HUES48 (cell line): Measurements from ENCODE around the gene CUBN.

Source experiments
- H3K27ac ChIP-seq: one replicate; pipeline ENCODE4 v1.7.0; 2013; ENCODE audit warnings: low read depth, low read length, inconsistent platforms
- H3K27me3 ChIP-seq: 2 replicates; pipeline ENCODE4 v1.6.1; 2013; ENCODE audit warnings: mild to moderate bottlenecking, low read length; ENCODE audit not compliant: control insufficient read depth, insufficient read depth
- H3K36me3 ChIP-seq: 2 replicates; pipeline ENCODE4 v1.6.1; 2013; ENCODE audit warnings: low read length; ENCODE audit not compliant: control insufficient read depth, insufficient read depth
- H3K4me1 ChIP-seq: 2 replicates; pipeline ENCODE4 v1.6.1; 2013; ENCODE audit warnings: mild to moderate bottlenecking, low read length; ENCODE audit not compliant: control insufficient read depth, insufficient read depth
- H3K4me3 ChIP-seq: 2 replicates; pipeline ENCODE4 v1.5.1; 2013; ENCODE audit warnings: mild to moderate bottlenecking, low read depth, low read length
- H3K9ac ChIP-seq: 2 replicates; pipeline ENCODE4 v1.6.1; 2013; ENCODE audit warnings: mild to moderate bottlenecking, low read depth, low read length, moderate library complexity
- H3K9me3 ChIP-seq: 2 replicates; pipeline ENCODE4 v1.6.1; 2013; ENCODE audit warnings: low read length; ENCODE audit not compliant: control insufficient read depth, insufficient read depth

Gene CUBN

GRCh38 chr10:16927546-16927945 lies 202.1 kb downstream of the CUBN start:
- H3K4me3 ChIP-seq = no peak overlapping the region
- H3K4me1 ChIP-seq = peaks cover 15% of the 10 kb centered on the region; the same call in 1 of the 2 replicates
- H3K36me3 ChIP-seq = no peaks in the 10 kb centered on the region

GRCh38 chr10:16923726-16924125 lies 205.9 kb downstream of the CUBN start:
- H3K9ac ChIP-seq = no peak overlapping the region
- H3K36me3 ChIP-seq = no peaks in the 10 kb centered on the region
- no peaks in the 10 kb centered on the region for H3K27me3 ChIP-seq
- H3K27ac ChIP-seq = no peak overlapping the region
- H3K4me1 ChIP-seq = peaks cover 7% of the 10 kb centered on the region; the same call in 1 of the 2 replicates
- H3K4me3 ChIP-seq = no peak overlapping the region
- no peaks in the 10 kb centered on the region for H3K9me3 ChIP-seq

More at GRCh38 chr10:16927546-16927945, 202.1 kb downstream of the CUBN start:
- Histone ChIP-seq H3K9me3 (no peaks in the 10 kb centered on the region), H3K9ac (no peak overlapping the region), H3K27ac (no peak overlapping the region), H3K27me3 (no peaks in the 10 kb centered on the region)

- H3K9ac ChIP-seq = no peak overlapping the region
- H3K4me3 ChIP-seq = no peak overlapping the region
- H3K36me3 ChIP-seq = no peaks in the 10 kb centered on the region
- H3K9me3 ChIP-seq = no peaks in the 10 kb centered on the region
- peaks cover 6% of the 10 kb centered on the region; the same call in 1 of the 2 replicates for H3K4me1 ChIP-seq
- no peaks in the 10 kb centered on the region for H3K27me3 ChIP-seq
- H3K27ac ChIP-seq = no peak overlapping the region
Observed at GRCh38 chr10:16923309-16923708, 206.3 kb downstream of the CUBN start.

- Histone ChIP-seq H3K4me1 (no peaks in the 10 kb centered on the region), H3K27me3 (no peaks in the 10 kb centered on the region), H3K27ac (no peak overlapping the region), H3K36me3 (no peaks in the 10 kb centered on the region), H3K9ac (no peak overlapping the region), H3K4me3 (no peak overlapping the region), H3K9me3 (no peaks in the 10 kb centered on the region)
Observed at GRCh38 chr10:16919121-16919982, 210.3 kb downstream of the CUBN start.

GRCh38 chr10:16916496-16916895 lies 213.1 kb downstream of the CUBN start:
- H3K9me3 ChIP-seq = no peaks in the 10 kb centered on the region
- H3K27me3 ChIP-seq = no peaks in the 10 kb centered on the region
- no peak overlapping the region for H3K9ac ChIP-seq
- H3K4me3 ChIP-seq = no peak overlapping the region
- no peaks in the 10 kb centered on the region for H3K36me3 ChIP-seq
- no peak overlapping the region for H3K27ac ChIP-seq
- H3K4me1 ChIP-seq = no peaks in the 10 kb centered on the region

- Histone ChIP-seq H3K36me3 (no peaks in the 10 kb centered on the region), H3K27ac (no peak overlapping the region), H3K4me3 (no peak overlapping the region), H3K4me1 (no peaks in the 10 kb centered on the region), H3K9ac (no peak overlapping the region), H3K9me3 (no peaks in the 10 kb centered on the region), H3K27me3 (no peaks in the 10 kb centered on the region)
Observed at GRCh38 chr10:16915300-16915699, 214.3 kb downstream of the CUBN start.

GRCh38 chr10:16913266-16913665 lies 216.3 kb downstream of the CUBN start:
- Histone ChIP-seq H3K27ac (no peak overlapping the region), H3K4me3 (no peak overlapping the region), H3K9ac (no peak overlapping the region), H3K4me1 (no peaks in the 10 kb centered on the region), H3K9me3 (no peaks in the 10 kb centered on the region), H3K36me3 (no peaks in the 10 kb centered on the region), H3K27me3 (no peaks in the 10 kb centered on the region)

- no peaks in the 10 kb centered on the region for H3K4me1 ChIP-seq
- no peaks in the 10 kb centered on the region for H3K9me3 ChIP-seq
- H3K27ac ChIP-seq = no peak overlapping the region
- H3K27me3 ChIP-seq = no peaks in the 10 kb centered on the region
- H3K9ac ChIP-seq = no peak overlapping the region
- no peak overlapping the region for H3K4me3 ChIP-seq
- H3K36me3 ChIP-seq = no peaks in the 10 kb centered on the region
Observed at GRCh38 chr10:16910793-16911164, 218.8 kb downstream of the CUBN start.

- H3K9ac ChIP-seq = no peak overlapping the region
Observed at GRCh38 chr10:16909961-16910792, 219.4 kb downstream of the CUBN start.

GRCh38 chr10:16909271-16909767 lies 220.3 kb downstream of the CUBN start:
- Histone ChIP-seq H3K4me1 (no peaks in the 10 kb centered on the region), H3K9ac (no peak overlapping the region), H3K27me3 (no peaks in the 10 kb centered on the region), H3K9me3 (no peaks in the 10 kb centered on the region), H3K4me3 (no peak overlapping the region), H3K27ac (no peak overlapping the region), H3K36me3 (no peaks in the 10 kb centered on the region)

More at GRCh38 chr10:16909961-16910792, 219.4 kb downstream of the CUBN start:
- Histone ChIP-seq H3K27ac (no peak overlapping the region), H3K9me3 (no peaks in the 10 kb centered on the region), H3K4me3 (no peak overlapping the region), H3K27me3 (no peaks in the 10 kb centered on the region), H3K36me3 (no peaks in the 10 kb centered on the region), H3K4me1 (no peaks in the 10 kb centered on the region)

- Histone ChIP-seq H3K9ac (no peak overlapping the region), H3K4me1 (peaks cover 3% of the 10 kb centered on the region), H3K4me3 (no peak overlapping the region), H3K36me3 (no peaks in the 10 kb centered on the region), H3K27ac (no peak overlapping the region), H3K9me3 (no peaks in the 10 kb centered on the region), H3K27me3 (no peaks in the 10 kb centered on the region)
Observed at GRCh38 chr10:16907687-16908086, 221.9 kb downstream of the CUBN start.
